ENCODE measurements around the gene ABCD1.

DNA sequence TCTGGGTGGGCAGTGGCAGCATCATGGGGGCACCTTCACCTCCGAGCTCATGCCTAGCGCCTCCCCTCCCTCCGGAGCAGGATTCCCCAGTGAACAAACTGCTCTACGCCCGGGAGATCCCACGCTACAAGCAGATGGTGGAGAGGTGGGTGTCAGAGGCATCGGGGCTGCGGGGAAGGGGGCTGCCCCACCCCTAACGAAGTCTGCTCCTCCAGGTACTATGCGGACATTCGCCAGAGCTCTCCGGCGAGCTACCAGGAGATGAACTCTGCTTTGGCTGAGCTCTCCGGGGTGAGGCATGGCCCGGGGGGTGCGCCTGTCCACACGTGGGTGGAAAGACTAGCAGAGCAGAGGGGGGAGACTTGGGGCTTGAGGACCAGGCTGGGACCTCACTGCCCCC lies 53.5 kb downstream of the ABCD1 start:
- no peak for TF ChIP-seq POLR2A (IDR thresholded peaks at IDR 0.05)
- TF ChIP-seq, protein P1, sequence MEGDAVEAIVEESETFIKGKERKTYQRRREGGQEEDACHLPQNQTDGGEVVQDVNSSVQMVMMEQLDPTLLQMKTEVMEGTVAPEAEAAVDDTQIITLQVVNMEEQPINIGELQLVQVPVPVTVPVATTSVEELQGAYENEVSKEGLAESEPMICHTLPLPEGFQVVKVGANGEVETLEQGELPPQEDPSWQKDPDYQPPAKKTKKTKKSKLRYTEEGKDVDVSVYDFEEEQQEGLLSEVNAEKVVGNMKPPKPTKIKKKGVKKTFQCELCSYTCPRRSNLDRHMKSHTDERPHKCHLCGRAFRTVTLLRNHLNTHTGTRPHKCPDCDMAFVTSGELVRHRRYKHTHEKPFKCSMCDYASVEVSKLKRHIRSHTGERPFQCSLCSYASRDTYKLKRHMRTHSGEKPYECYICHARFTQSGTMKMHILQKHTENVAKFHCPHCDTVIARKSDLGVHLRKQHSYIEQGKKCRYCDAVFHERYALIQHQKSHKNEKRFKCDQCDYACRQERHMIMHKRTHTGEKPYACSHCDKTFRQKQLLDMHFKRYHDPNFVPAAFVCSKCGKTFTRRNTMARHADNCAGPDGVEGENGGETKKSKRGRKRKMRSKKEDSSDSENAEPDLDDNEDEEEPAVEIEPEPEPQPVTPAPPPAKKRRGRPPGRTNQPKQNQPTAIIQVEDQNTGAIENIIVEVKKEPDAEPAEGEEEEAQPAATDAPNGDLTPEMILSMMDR (IDR thresholded peaks at IDR 0.05 in 4 of 5, conservative IDR thresholded peaks at IDR 0.05 in 1 of 5), result no peak
